ENCODE data around the gene SLC9A9. TPM values are rescaled to one million over a fixed set of nuclear protein-coding genes. Genes with fewer than 3 reads are reported as not detected.
"Not testable (repeated sequence)": the region's sequence is repeated elsewhere in the genome, so short reads cannot be mapped to it uniquely, and the experiment has no call there.

The SLC9A9 gene
- total RNA-seq, 1 experiment from 2014 or later: 1.4 TPM

- no peak for DNase-seq (ENCODE audit: low read depth)
- in situ Hi-C loops (cut with HindIII; ENCODE audit: low pct_unique_long_range_greater_than_20kb, low sequenced_read_pairs): no loop called here
Measured at GRCh38 chr3:143291836-143292447, 556.3 kb downstream of the SLC9A9 start.

GRCh38 chr3:143288944-143289343, 559.3 kb downstream of the SLC9A9 start:
- DNase-seq (ENCODE audit: low read depth): no peak
- in situ Hi-C loops (cut with HindIII; ENCODE audit: low pct_unique_long_range_greater_than_20kb, low sequenced_read_pairs): no loop called here

- in situ Hi-C loops (cut with HindIII; ENCODE audit: low pct_unique_long_range_greater_than_20kb, low sequenced_read_pairs): no loop called here
- no peak for DNase-seq (ENCODE audit: low read depth)
Measured at GRCh38 chr3:143287403-143287802, 560.9 kb downstream of the SLC9A9 start.

- DNase-seq (ENCODE audit: low read depth): no peak
- in situ Hi-C loops (cut with HindIII; ENCODE audit: low pct_unique_long_range_greater_than_20kb, low sequenced_read_pairs): no loop called here
Measured at GRCh38 chr3:143286392-143287010, 561.8 kb downstream of the SLC9A9 start.

GRCh38 chr3:143283432-143284128, 564.7 kb downstream of the SLC9A9 start:
- no peak for DNase-seq (ENCODE audit: low read depth)

GRCh38 chr3:143280984-143281383, 567.3 kb downstream of the SLC9A9 start:
- DNase-seq (ENCODE audit: low read depth): no peak
- in situ Hi-C loops (cut with HindIII; ENCODE audit: low pct_unique_long_range_greater_than_20kb, low sequenced_read_pairs): no loop called here

More at GRCh38 chr3:143283432-143284128, 564.7 kb downstream of the SLC9A9 start:
- in situ Hi-C loops (cut with HindIII; ENCODE audit: low pct_unique_long_range_greater_than_20kb, low sequenced_read_pairs): no loop called here

GRCh38 chr3:143279567-143279966, 568.7 kb downstream of the SLC9A9 start:
- in situ Hi-C loops (cut with HindIII; ENCODE audit: low pct_unique_long_range_greater_than_20kb, low sequenced_read_pairs); DNase-seq (ENCODE audit: low read depth): not testable (repeated sequence)

GRCh38 chr3:143278721-143279120, 569.5 kb downstream of the SLC9A9 start:
- DNase-seq (ENCODE audit: low read depth): no peak
- in situ Hi-C loops (cut with HindIII; ENCODE audit: low pct_unique_long_range_greater_than_20kb, low sequenced_read_pairs): no loop called here

- in situ Hi-C loops (cut with HindIII; ENCODE audit: low pct_unique_long_range_greater_than_20kb, low sequenced_read_pairs): no loop called here
- no peak for DNase-seq (ENCODE audit: low read depth)
Measured at GRCh38 chr3:143277531-143277930, 570.7 kb downstream of the SLC9A9 start.

- in situ Hi-C loops (cut with HindIII; ENCODE audit: low pct_unique_long_range_greater_than_20kb, low sequenced_read_pairs): no loop called here
- no peak for DNase-seq (ENCODE audit: low read depth)
Measured at GRCh38 chr3:143276592-143276991, 571.7 kb downstream of the SLC9A9 start.

GRCh38 chr3:143273975-143274690, 574.1 kb downstream of the SLC9A9 start:
- DNase-seq (ENCODE audit: low read depth): no peak
- in situ Hi-C loops (cut with HindIII; ENCODE audit: low pct_unique_long_range_greater_than_20kb, low sequenced_read_pairs): no loop called here

GRCh38 chr3:143271136-143271535, 577.1 kb downstream of the SLC9A9 start:
- in situ Hi-C loops (cut with HindIII; ENCODE audit: low pct_unique_long_range_greater_than_20kb, low sequenced_read_pairs): no loop called here
- no peak for DNase-seq (ENCODE audit: low read depth)

GRCh38 chr3:143269741-143270140, 578.5 kb downstream of the SLC9A9 start:
- no peak for DNase-seq (ENCODE audit: low read depth)
- in situ Hi-C loops (cut with HindIII; ENCODE audit: low pct_unique_long_range_greater_than_20kb, low sequenced_read_pairs): no loop called here

- DNase-seq (ENCODE audit: low read depth): no peak
Measured at GRCh38 chr3:143267989-143268388, 580.3 kb downstream of the SLC9A9 start.

GRCh38 chr3:143266927-143267326, 581.3 kb downstream of the SLC9A9 start:
- no peak for DNase-seq (ENCODE audit: low read depth)
- in situ Hi-C loops (cut with HindIII; ENCODE audit: low pct_unique_long_range_greater_than_20kb, low sequenced_read_pairs): no loop called here

More at GRCh38 chr3:143267989-143268388, 580.3 kb downstream of the SLC9A9 start:
- in situ Hi-C loops (cut with HindIII; ENCODE audit: low pct_unique_long_range_greater_than_20kb, low sequenced_read_pairs): no loop called here

- in situ Hi-C loops (cut with HindIII; ENCODE audit: low pct_unique_long_range_greater_than_20kb, low sequenced_read_pairs): no loop called here
Measured at GRCh38 chr3:143266511-143266910, 581.8 kb downstream of the SLC9A9 start.

GRCh38 chr3:143265501-143266070, 582.7 kb downstream of the SLC9A9 start:
- DNase-seq (ENCODE audit: low read depth): no peak
- in situ Hi-C loops (cut with HindIII; ENCODE audit: low pct_unique_long_range_greater_than_20kb, low sequenced_read_pairs): no loop called here

More at GRCh38 chr3:143266511-143266910, 581.8 kb downstream of the SLC9A9 start:
- no peak for DNase-seq (ENCODE audit: low read depth)

- no peak for DNase-seq (ENCODE audit: low read depth)
- in situ Hi-C loops (cut with HindIII; ENCODE audit: low pct_unique_long_range_greater_than_20kb, low sequenced_read_pairs): no loop called here
Measured at GRCh38 chr3:143263852-143264513, 584.3 kb downstream of the SLC9A9 start.
